HCT116 (cell line): ENCODE data around the gene PDGFA.

Experiments used
- CTCF ChIP-seq, 3 experiments: fragments of 200-600 bp in 1 of 3; sonication (generic) in 1 of 3; IDR thresholded peaks in 2 of 3; conservative IDR thresholded peaks in 1 of 3; 2 replicates each; pipeline ENCODE4 v1.5.1; 2012 to 2017; ENCODE audit warnings: low read depth in 2 of 3, low read length in 2 of 3, antibody characterized with exemption in 1 of 3, borderline replicate concordance in 1 of 3, control low read depth in 1 of 3, mild to moderate bottlenecking in 1 of 3, mixed read lengths in 1 of 3, mixed run types in 1 of 3, moderate library complexity in 1 of 3; ENCODE audit not compliant: insufficient read depth in 1 of 3
- POLR2A ChIP-seq: IDR thresholded peaks from 2 replicates; pipeline ENCODE4 v1.7.0; 2011; ENCODE audit warnings: borderline replicate concordance; ENCODE audit not compliant: insufficient read depth, insufficient read length; ENCODE audit errors: extremely low read depth

DNA sequence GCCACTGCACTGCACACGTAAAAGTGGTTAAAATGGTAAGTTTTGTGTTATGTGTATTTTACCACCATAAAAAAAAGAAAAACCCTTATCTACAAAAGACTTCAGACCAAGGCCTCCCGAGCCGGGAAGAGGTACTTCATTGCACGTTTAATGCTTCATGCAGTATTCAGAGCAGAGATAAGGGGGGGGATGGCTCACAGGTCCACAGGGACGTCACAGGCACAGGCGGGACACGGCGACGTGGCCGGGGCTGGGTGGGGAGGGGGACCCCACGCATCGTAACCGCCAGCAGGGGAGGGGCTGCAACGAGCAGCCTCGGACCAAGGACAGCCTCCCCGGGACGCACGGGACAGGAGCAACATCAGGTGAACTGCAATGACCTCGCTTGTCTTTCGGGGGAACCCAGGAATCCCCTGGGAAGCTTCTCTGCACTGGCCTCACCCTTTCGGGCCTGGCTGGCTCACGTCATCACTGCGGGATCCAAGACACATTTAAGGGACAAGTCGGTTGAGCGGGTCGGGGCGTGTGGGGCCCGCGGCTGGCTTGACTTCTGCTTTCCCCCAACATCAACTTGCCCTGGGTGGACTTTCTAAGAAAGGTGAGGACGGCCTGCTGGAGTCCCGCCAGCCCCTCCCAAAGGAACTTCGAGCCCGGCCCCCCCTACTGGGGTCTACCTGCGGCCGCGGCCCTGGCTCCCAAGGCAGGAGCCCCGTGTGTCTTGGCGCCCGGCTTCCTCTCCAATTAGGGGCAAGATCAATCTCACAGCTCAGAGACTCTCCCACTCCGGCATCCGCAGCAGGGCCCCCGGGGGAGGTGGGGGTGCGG lies 29.6 kb upstream of the PDGFA start:
- TF ChIP-seq POLR2A (no peak), CTCF (IDR thresholded peaks at IDR 0.05 in 2 of 3, conservative IDR thresholded peaks at IDR 0.05 in 1 of 3; ENCODE audit: borderline replicate concordance in 1 of 3, insufficient read depth in 1 of 3, low read depth in 2 of 3, low read length in 2 of 3) (no peak)
